ENCODE results near the gene GRIK2.

GRIK2 gene

DNA sequence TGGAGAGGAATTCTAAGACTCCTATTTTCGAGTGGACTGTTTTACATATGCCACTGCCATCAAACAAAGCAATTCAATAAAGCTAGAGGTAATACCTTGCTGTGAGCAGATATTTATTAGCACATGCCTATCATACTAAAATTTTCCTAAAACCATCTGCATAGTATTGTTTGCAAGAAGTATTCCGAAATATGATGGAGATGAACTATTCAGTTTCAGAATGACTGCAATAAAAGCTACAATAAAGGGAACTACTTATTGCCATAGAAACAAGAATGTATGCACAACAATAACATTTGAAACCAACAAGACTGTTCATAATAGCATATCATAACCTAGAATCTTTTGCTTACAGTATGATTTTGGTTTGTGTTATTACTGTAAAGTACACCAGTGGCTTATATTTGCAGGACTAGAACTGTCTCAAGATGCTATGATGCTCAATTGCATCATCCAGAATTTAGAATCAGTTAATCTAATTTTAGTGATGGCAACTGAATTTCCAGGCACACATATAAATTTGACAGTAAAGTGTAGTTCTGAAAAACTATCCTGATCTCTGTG, 144.3 kb downstream of the GRIK2 start:
- Histone ChIP-seq H4K12ac (ENCODE audit: low read depth, low read length) (no peak overlapping the region), H3K14ac (ENCODE audit: low read length) (no peak overlapping the region), H3K4ac (ENCODE audit: low read depth, low read length) (no peak overlapping the region), H3K4me1 (ENCODE audit: control insufficient read depth in 1 of 2, insufficient read depth in 2 of 2, low read length in 2 of 2) (no peaks in the 10 kb centered on the region), H4K8ac (ENCODE audit: low read depth, low read length) (no peak overlapping the region), H3K4me3 (ENCODE audit: low read depth, low read length) (no peak overlapping the region), H3K79me2 (ENCODE audit: control insufficient read depth, insufficient read depth, low read length, poor library complexity) (no peaks in the 10 kb centered on the region), H2AK5ac (ENCODE audit: low read length) (no peak overlapping the region), H3K27me3 (ENCODE audit: insufficient read depth, low read length) (no peaks in the 10 kb centered on the region), H2BK120ac (ENCODE audit: insufficient read depth, low read length, poor library complexity) (no peak overlapping the region), H3K18ac (ENCODE audit: low read length) (no peak overlapping the region), H3K23ac (ENCODE audit: low read length) (no peak overlapping the region), H2AFZ (ENCODE audit: insufficient read depth, low read length, poor library complexity) (no peak overlapping the region), H3K9me3 (ENCODE audit: insufficient read depth, low read depth, low read length) (no peaks in the 10 kb centered on the region), H3K27ac (ENCODE audit: low read depth, low read length) (no peak overlapping the region), H4K91ac (ENCODE audit: low read depth, low read length) (no peak overlapping the region), H2BK12ac (ENCODE audit: low read length) (no peak overlapping the region), H2BK5ac (ENCODE audit: low read depth, low read length, poor library complexity) (no peak overlapping the region), H3K36me3 (ENCODE audit: control insufficient read depth in 1 of 2, insufficient read depth in 2 of 2, low read length in 2 of 2) (no peaks in the 10 kb centered on the region), H3K4me2 (ENCODE audit: low read length) (no peak overlapping the region), H3K79me1 (ENCODE audit: low read length) (no peaks in the 10 kb centered on the region), H3K9ac (ENCODE audit: low read length) (no peak overlapping the region)
- WGBS (ENCODE audit: extremely low coverage, insufficient coverage, insufficient read length) = no CpG with 5 or more reads among the region's 2 CpGs
- no peak for DNase-seq

DNA sequence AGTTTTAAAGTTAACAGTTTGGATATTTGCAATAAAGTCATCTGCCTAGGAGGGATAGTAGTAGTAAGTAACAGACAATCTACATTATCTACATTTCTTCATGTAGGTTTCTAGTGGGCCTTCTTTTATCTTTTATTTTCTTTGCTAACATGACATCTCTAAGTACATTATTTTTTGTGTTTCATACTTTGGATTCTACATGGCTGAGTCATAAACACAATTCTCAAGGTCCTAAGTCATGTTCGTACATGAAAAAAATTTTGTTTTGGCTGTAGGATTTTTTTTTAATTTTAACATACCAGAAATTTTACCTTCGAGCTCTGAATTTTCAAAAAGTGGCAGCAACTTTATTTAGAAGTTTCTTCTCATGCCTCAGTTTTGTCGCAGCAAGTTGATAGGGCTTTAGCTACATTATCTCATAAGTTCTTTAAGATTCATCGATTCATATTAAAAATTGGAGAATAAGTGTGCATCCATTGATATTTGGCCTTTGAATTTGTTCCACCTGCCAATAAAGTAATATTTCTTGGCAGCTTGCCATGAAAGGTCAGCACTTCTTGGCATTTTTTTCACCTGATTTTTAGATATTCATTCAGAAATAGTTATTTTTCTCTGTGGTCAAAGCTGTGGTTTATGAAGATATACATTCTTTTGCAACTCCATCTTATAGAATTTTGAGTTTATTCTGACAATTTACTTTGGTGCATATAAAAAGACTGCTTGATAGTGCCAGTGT, 146.2 kb downstream of the GRIK2 start:
- Histone ChIP-seq H3K9me3 (ENCODE audit: insufficient read depth, low read depth, low read length) (no peaks in the 10 kb centered on the region), H3K18ac (ENCODE audit: low read length) (no peak overlapping the region), H4K12ac (ENCODE audit: low read depth, low read length) (no peak overlapping the region), H2BK5ac (ENCODE audit: low read depth, low read length, poor library complexity) (no peak overlapping the region), H2BK120ac (ENCODE audit: insufficient read depth, low read length, poor library complexity) (no peak overlapping the region), H4K91ac (ENCODE audit: low read depth, low read length) (no peak overlapping the region), H3K4me3 (ENCODE audit: low read depth, low read length) (no peak overlapping the region), H3K4me1 (ENCODE audit: control insufficient read depth in 1 of 2, insufficient read depth in 2 of 2, low read length in 2 of 2) (no peaks in the 10 kb centered on the region), H3K14ac (ENCODE audit: low read length) (no peak overlapping the region), H4K8ac (ENCODE audit: low read depth, low read length) (no peak overlapping the region), H3K23ac (ENCODE audit: low read length) (no peak overlapping the region), H3K27ac (ENCODE audit: low read depth, low read length) (no peak overlapping the region), H3K4ac (ENCODE audit: low read depth, low read length) (no peak overlapping the region), H2AFZ (ENCODE audit: insufficient read depth, low read length, poor library complexity) (no peak overlapping the region), H3K9ac (ENCODE audit: low read length) (no peak overlapping the region), H3K27me3 (ENCODE audit: insufficient read depth, low read length) (no peaks in the 10 kb centered on the region), H3K36me3 (ENCODE audit: control insufficient read depth in 1 of 2, insufficient read depth in 2 of 2, low read length in 2 of 2) (no peaks in the 10 kb centered on the region), H2BK12ac (ENCODE audit: low read length) (no peak overlapping the region), H3K79me1 (ENCODE audit: low read length) (no peaks in the 10 kb centered on the region), H3K4me2 (ENCODE audit: low read length) (no peak overlapping the region), H3K79me2 (ENCODE audit: control insufficient read depth, insufficient read depth, low read length, poor library complexity) (no peaks in the 10 kb centered on the region), H2AK5ac (ENCODE audit: low read length) (no peak overlapping the region)
- peak in 1 of 2 donors; percentile 42 for DNase-seq
- no CpG with 5 or more reads among the region's 4 CpGs for WGBS (ENCODE audit: extremely low coverage, insufficient coverage, insufficient read length)

DNA sequence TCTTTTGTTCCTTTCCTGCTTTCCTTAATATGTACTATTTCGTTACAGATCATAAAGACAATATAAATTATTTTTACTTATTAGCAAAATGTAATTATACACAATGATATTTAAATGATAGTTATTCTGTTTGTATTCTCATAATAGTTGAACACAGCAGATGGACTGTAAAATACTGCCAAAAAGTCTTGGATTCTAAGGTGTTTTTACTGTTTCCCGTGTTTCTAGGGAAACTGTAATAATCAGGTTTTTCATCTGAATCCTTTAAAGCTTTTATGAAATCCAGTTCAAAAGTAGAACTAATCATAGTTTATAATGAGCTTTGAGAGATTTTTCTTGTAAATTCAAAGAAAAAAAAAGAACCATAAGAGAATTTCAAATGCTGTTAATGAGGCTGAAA, 148.4 kb downstream of the GRIK2 start:
- Histone ChIP-seq H3K4me2 (ENCODE audit: low read length) (no peak overlapping the region), H3K14ac (ENCODE audit: low read length) (no peak overlapping the region), H2BK12ac (ENCODE audit: low read length) (no peak overlapping the region), H3K23ac (ENCODE audit: low read length) (no peak overlapping the region), H3K4ac (ENCODE audit: low read depth, low read length) (no peak overlapping the region), H2AFZ (ENCODE audit: insufficient read depth, low read length, poor library complexity) (no peak overlapping the region), H4K8ac (ENCODE audit: low read depth, low read length) (no peak overlapping the region), H3K36me3 (ENCODE audit: control insufficient read depth in 1 of 2, insufficient read depth in 2 of 2, low read length in 2 of 2) (no peaks in the 10 kb centered on the region), H3K18ac (ENCODE audit: low read length) (no peak overlapping the region), H4K91ac (ENCODE audit: low read depth, low read length) (no peak overlapping the region), H3K9ac (ENCODE audit: low read length) (no peak overlapping the region), H3K79me2 (ENCODE audit: control insufficient read depth, insufficient read depth, low read length, poor library complexity) (no peaks in the 10 kb centered on the region), H2AK5ac (ENCODE audit: low read length) (no peak overlapping the region), H3K79me1 (ENCODE audit: low read length) (no peaks in the 10 kb centered on the region), H4K12ac (ENCODE audit: low read depth, low read length) (no peak overlapping the region), H3K27me3 (ENCODE audit: insufficient read depth, low read length) (no peaks in the 10 kb centered on the region), H3K4me3 (ENCODE audit: low read depth, low read length) (no peak overlapping the region), H3K27ac (ENCODE audit: low read depth, low read length) (no peak overlapping the region), H2BK5ac (ENCODE audit: low read depth, low read length, poor library complexity) (no peak overlapping the region), H3K4me1 (ENCODE audit: control insufficient read depth in 1 of 2, insufficient read depth in 2 of 2, low read length in 2 of 2) (no peaks in the 10 kb centered on the region), H2BK120ac (ENCODE audit: insufficient read depth, low read length, poor library complexity) (no peak overlapping the region), H3K9me3 (ENCODE audit: insufficient read depth, low read depth, low read length) (no peaks in the 10 kb centered on the region)
- WGBS (ENCODE audit: extremely low coverage, insufficient coverage, insufficient read length) = 100% methylated on average over 1 of the region's 2 CpGs
- no peak for DNase-seq

DNA sequence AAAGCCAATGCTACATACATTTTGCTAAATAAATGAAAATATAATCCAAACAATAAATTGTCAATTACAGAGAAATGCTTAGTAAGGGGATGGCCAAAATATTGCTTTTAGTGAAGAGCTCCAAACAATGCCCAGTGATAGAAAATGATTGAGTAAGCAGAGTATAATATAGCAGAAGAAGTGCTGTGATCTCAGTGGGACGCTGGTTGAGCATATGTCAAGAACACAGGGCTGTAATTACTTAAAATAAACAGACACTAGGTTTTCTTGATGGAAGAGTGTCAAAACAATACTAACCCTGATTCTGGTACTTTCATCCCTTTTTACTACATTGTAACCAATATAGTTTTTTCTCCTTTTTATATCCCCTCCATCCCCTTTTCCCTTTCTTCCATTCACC, 150.3 kb downstream of the GRIK2 start:
- Histone ChIP-seq H2AK5ac (ENCODE audit: low read length) (no peak overlapping the region), H3K9ac (ENCODE audit: low read length) (no peak overlapping the region), H2BK12ac (ENCODE audit: low read length) (no peak overlapping the region), H3K4me3 (ENCODE audit: low read depth, low read length) (no peak overlapping the region), H4K91ac (ENCODE audit: low read depth, low read length) (no peak overlapping the region), H2BK120ac (ENCODE audit: insufficient read depth, low read length, poor library complexity) (no peak overlapping the region), H4K12ac (ENCODE audit: low read depth, low read length) (no peak overlapping the region), H3K9me3 (ENCODE audit: insufficient read depth, low read depth, low read length) (no peaks in the 10 kb centered on the region), H4K8ac (ENCODE audit: low read depth, low read length) (no peak overlapping the region), H3K27ac (ENCODE audit: low read depth, low read length) (no peak overlapping the region), H3K79me1 (ENCODE audit: low read length) (no peaks in the 10 kb centered on the region), H3K14ac (ENCODE audit: low read length) (no peak overlapping the region), H3K36me3 (ENCODE audit: control insufficient read depth in 1 of 2, insufficient read depth in 2 of 2, low read length in 2 of 2) (no peaks in the 10 kb centered on the region), H3K4me1 (ENCODE audit: control insufficient read depth in 1 of 2, insufficient read depth in 2 of 2, low read length in 2 of 2) (no peaks in the 10 kb centered on the region), H3K4me2 (ENCODE audit: low read length) (no peak overlapping the region), H3K27me3 (ENCODE audit: insufficient read depth, low read length) (no peaks in the 10 kb centered on the region), H3K79me2 (ENCODE audit: control insufficient read depth, insufficient read depth, low read length, poor library complexity) (no peaks in the 10 kb centered on the region), H3K23ac (ENCODE audit: low read length) (no peak overlapping the region), H3K18ac (ENCODE audit: low read length) (no peak overlapping the region), H2BK5ac (ENCODE audit: low read depth, low read length, poor library complexity) (no peak overlapping the region), H2AFZ (ENCODE audit: insufficient read depth, low read length, poor library complexity) (no peak overlapping the region), H3K4ac (ENCODE audit: low read depth, low read length) (no peak overlapping the region)
- no peak for DNase-seq
- no CpG with 5 or more reads among the region's 1 CpG for WGBS (ENCODE audit: extremely low coverage, insufficient coverage, insufficient read length)

Data from trophoblast cell (in vitro differentiated cells and primary cell).